Ectodermal cell (in vitro differentiated cells): ENCODE measurements around the gene GRB10.

Experiments
- H3K27ac ChIP-seq: 2 replicates; pipeline ENCODE4 v1.7.0; 2013; ENCODE audit warnings: mild to moderate bottlenecking, low read depth, low read length; ENCODE audit not compliant: insufficient read depth, poor library complexity, severe bottlenecking
- H3K27me3 ChIP-seq: 2 replicates; pipeline ENCODE4 v1.7.0; 2013; ENCODE audit warnings: mild to moderate bottlenecking, low read length; ENCODE audit not compliant: insufficient read depth, control insufficient read depth, poor library complexity, severe bottlenecking
- H3K36me3 ChIP-seq: one replicate; pipeline ENCODE4 v1.7.0; 2013; ENCODE audit warnings: low read length; ENCODE audit not compliant: control insufficient read depth, insufficient read depth
- H3K4me1 ChIP-seq: one replicate; pipeline ENCODE4 v1.7.0; 2013; ENCODE audit warnings: low read length; ENCODE audit not compliant: control insufficient read depth, insufficient read depth
- H3K4me3 ChIP-seq: 2 replicates; pipeline ENCODE4 v1.7.0; 2013; ENCODE audit warnings: low read depth, low read length, control low read depth; ENCODE audit not compliant: insufficient read depth
- H3K9me3 ChIP-seq: 2 replicates; pipeline ENCODE4 v1.7.0; 2013; ENCODE audit warnings: mild to moderate bottlenecking, low read length, moderate library complexity; ENCODE audit not compliant: control insufficient read depth
- WGBS, 2 experiments: methylation state at CpG; one replicate each; pipeline ENCODE4 v1.1.7; 2013; ENCODE audit warnings: missing lambda C conversion rate in 2 of 2; 5-methylcytosine and 5-hydroxymethylcytosine counted together

GRB10 gene

DNA sequence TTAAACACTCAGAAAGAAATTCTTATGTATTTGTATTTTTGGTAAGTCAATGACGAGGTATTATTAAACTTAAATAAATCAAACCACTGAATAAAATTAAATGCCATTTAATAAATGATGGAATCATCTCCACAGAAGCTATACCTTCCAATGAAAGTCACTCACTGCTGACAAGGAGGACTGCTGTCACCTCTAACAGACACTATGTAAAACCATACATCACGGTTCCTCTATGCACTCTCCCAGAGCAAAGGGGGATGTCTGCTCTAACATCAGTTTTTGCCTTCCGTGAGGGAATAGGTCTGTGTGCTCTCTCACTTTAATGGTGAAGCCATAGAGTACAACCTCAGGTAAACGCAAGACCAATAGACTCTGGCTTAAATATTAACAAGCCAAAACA lies 117.8 kb downstream of the GRB10 start:
- H3K9me3 ChIP-seq, result no peaks in the 10 kb centered on the region
- no peak overlapping the region for H3K27ac ChIP-seq
- no peaks in the 10 kb centered on the region for H3K4me1 ChIP-seq
- WGBS, 2 experiments, result 95 to 96% methylated on average over 3 of the region's 4 CpGs
- no peaks in the 10 kb centered on the region for H3K27me3 ChIP-seq
- H3K4me3 ChIP-seq, result no peak overlapping the region
- H3K36me3 ChIP-seq, result peaks cover 4% of the 10 kb centered on the region

DNA sequence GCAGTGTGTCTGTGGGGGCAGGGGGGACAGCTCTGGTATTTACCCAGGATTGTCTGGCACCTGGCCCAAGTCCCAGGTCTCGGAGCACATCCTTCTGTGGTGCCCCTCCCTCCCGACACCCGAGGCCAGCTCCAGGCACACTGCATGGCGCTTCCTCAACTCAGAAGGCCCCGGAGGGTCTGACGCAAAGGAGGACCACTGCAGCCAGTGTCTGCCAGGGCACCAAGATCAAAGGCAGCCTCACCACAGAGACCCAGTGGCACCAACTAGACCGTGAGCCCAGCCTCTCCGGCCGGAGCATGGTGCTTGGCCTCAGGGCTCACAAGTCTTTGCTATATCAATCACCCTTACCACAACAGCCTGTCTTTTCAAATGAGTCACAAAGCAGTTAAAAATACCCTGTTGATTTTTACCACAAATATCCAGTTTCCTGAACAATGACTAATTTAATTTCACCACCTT lies 118.2 kb downstream of the GRB10 start:
- no peaks in the 10 kb centered on the region for H3K27me3 ChIP-seq
- no peaks in the 10 kb centered on the region for H3K4me1 ChIP-seq
- peaks cover 4% of the 10 kb centered on the region for H3K36me3 ChIP-seq
- H3K27ac ChIP-seq, result no peak overlapping the region
- H3K9me3 ChIP-seq, result no peaks in the 10 kb centered on the region
- H3K4me3 ChIP-seq, result no peak overlapping the region
- WGBS, 2 experiments, result 94 to 95% methylated on average over 9 of the region's 9 CpGs

DNA sequence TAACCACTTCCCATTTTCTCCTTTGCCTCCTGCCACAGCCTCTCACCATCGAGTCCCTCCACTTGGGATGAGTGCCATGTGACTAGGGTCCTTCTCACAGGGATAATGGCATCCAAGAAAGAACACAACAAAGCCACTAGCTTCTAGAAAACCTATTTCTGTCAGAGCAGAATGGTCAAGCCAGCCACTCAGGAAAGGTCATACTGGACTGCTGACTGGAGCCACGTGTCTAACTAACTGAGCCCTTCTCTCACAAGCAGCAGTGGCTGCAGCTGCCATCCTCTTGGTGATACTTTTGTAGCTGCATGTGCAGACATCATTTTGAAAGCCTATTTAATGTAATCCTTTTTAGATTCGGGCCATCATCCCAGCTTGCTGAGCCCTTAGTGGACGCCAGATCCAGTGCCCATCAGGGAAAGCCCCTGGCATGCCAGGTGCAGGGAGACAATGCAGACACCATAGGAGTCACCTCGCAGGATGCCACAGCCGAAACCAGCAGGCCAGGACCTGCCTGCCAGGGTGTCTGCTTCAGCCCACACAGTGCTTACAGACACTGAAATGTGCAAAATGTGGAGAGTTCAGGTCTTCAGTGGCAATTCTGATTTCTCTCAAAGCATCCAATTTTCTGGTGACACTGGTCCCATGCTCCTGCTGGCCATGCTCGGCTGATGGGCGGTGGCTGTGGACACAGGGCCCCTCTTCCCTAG lies 119.1 kb downstream of the GRB10 start:
- H3K9me3 ChIP-seq, result no peaks in the 10 kb centered on the region
- H3K4me3 ChIP-seq, result no peak overlapping the region
- no peaks in the 10 kb centered on the region for H3K27me3 ChIP-seq
- no peak overlapping the region for H3K27ac ChIP-seq
- WGBS, 2 experiments, result 95 to 96% methylated on average over 8 of the region's 8 CpGs
- no peaks in the 10 kb centered on the region for H3K4me1 ChIP-seq
- H3K36me3 ChIP-seq, result peaks cover 4% of the 10 kb centered on the region

DNA sequence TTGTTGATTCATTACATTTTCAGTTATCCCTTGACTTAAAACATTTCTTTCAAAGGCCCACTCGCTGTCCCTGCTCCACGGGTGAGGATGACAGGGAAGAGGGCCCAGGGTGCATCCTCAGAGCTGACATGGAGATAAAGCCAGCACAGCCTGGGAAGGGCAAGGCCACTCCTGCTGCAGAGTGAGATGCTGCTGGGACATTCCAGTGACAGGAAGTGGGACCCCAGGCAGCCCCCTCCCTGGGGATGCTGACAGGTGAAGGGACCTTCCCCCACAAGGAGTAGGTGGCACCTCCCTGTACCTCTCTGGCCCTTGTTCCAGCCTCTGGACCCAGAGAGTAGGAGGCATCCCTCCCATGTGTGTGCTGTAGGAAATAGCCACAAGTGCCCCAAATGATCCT lies 119.7 kb downstream of the GRB10 start:
- Histone ChIP-seq H3K9me3 (no peaks in the 10 kb centered on the region), H3K4me1 (no peaks in the 10 kb centered on the region), H3K36me3 (peaks cover 4% of the 10 kb centered on the region), H3K27me3 (no peaks in the 10 kb centered on the region), H3K27ac (no peak overlapping the region), H3K4me3 (no peak overlapping the region)
- 92 to 96% methylated on average over 2 of the region's 2 CpGs for WGBS, 2 experiments

DNA sequence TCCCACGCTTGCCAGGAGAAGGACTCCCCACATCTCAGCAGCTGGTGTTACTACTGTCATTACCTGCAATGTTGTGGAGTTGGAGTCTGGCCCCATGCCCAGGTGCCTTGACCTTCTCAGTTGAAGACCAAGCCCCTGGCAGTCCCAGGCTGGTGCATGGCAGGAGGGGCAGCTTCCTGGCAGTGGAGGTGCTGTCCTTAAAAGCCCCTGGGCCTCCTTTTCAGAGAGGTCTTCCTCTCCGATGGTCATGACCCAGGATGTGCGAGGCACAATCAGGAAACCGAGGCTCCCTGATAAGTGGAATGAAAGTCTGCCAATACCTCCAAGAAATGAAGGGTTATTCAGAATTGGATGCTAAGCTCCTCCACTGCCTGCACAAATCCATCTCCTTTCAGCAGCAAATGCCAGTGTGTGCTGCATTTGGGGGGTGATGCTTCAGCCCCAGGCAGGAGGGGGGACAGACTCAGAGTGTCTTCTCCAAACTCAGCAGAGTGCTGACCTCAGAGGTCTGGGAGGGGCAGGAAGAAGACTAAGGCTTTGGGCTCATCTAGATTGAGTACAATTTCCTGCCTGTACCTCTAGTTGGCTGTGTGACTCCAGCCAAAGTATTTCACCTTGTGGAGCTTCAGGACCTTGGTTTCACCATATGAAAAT lies 120.5 kb downstream of the GRB10 start:
- peaks cover 4% of the 10 kb centered on the region for H3K36me3 ChIP-seq
- H3K4me1 ChIP-seq, result no peaks in the 10 kb centered on the region
- 95 to 99% methylated on average over 4 of the region's 4 CpGs for WGBS, 2 experiments
- H3K27me3 ChIP-seq, result no peaks in the 10 kb centered on the region
- H3K9me3 ChIP-seq, result no peaks in the 10 kb centered on the region
- H3K4me3 ChIP-seq, result no peak overlapping the region
- H3K27ac ChIP-seq, result no peak overlapping the region

DNA sequence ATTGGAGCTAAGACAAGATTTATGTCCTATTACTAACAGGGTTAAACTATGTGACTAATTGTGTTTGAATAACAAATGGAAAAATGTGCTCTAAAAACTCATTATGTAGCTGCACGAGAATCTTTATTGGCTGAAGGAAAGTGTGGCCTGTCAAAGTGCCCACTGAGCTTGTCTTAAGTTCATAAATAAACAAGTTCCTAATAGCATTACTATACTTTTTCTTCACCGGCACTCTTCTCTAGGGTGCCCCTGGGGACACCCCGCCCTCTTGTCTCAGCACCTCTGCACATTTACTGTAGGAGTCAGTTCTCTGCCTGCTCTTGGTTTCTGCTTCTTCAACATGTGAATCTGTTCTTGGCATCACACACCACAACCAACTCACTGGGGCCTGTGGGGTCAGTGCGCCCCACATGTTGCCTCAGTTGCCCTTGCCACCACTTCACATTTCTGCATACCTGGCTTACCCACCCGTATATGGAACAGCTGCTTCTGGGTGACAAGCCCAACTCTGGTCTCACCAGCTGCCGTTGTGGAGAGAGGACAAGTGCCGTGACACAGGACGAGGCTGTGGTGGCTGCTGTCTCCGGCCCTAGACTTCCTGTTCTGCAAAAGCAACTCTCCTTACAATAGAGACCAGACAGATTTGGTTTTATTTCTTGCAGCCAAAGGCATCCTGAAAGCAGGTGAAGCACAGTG lies 121.2 kb downstream of the GRB10 start:
- WGBS, 2 experiments, result 82 to 86% methylated on average over 9 of the region's 9 CpGs
- Histone ChIP-seq H3K4me3 (no peak overlapping the region), H3K27ac (no peak overlapping the region), H3K9me3 (no peaks in the 10 kb centered on the region), H3K4me1 (no peaks in the 10 kb centered on the region), H3K27me3 (no peaks in the 10 kb centered on the region), H3K36me3 (peaks cover 4% of the 10 kb centered on the region)

GRCh38 chr7:50660830-50661175 lies 121.9 kb downstream of the GRB10 start:
- H3K4me1 ChIP-seq, result no peaks in the 10 kb centered on the region
- 93 to 94% methylated on average over 5 of the region's 5 CpGs for WGBS, 2 experiments
- no peaks in the 10 kb centered on the region for H3K9me3 ChIP-seq
- no peak overlapping the region for H3K27ac ChIP-seq
- no peak overlapping the region for H3K4me3 ChIP-seq
- H3K36me3 ChIP-seq, result peaks cover 4% of the 10 kb centered on the region
- H3K27me3 ChIP-seq, result no peaks in the 10 kb centered on the region

GRCh38 chr7:50660040-50660829 lies 122.5 kb downstream of the GRB10 start:
- H3K9me3 ChIP-seq, result no peaks in the 10 kb centered on the region
- WGBS, 2 experiments, result 92 to 93% methylated on average over 30 of the region's 30 CpGs
- no peaks in the 10 kb centered on the region for H3K27me3 ChIP-seq

DNA sequence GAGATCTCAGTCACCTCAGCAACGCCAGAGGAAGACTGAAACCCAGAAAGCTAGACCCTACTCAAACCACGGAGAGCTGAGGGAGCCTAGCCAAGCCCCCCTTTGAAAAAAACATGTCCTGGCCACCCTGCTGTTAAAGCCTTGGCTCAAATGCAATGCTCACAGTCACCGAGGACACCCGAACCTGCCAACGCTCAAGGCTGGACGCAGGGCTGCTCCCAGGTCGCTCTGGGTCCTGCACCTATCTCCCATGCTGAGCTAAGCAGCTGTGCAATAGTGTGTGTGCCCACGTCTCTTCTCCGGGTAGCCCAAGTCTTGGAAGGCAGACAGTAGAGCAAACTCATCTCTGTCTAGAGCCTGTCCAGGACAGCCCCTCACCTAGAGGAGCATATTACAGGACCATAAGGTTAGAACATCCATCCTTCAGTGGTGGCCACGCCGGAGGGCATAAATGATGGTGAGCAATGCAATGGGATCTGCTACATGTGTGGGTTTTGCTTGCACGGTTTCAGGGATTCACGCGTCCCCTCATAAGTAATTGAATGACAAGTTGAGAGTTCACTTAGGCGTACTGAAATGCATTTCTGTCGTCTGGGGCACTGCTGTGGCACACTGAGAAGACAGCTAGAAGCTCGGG lies 123.2 kb downstream of the GRB10 start:
- H3K9me3 ChIP-seq, result no peaks in the 10 kb centered on the region
- no peak overlapping the region for H3K27ac ChIP-seq
- 94% methylated on average over 17 of the region's 17 CpGs for WGBS, 2 experiments
- H3K27me3 ChIP-seq, result no peaks in the 10 kb centered on the region
- no peak overlapping the region for H3K4me3 ChIP-seq
- no peaks in the 10 kb centered on the region for H3K4me1 ChIP-seq
- H3K36me3 ChIP-seq, result peaks cover 4% of the 10 kb centered on the region

More at GRCh38 chr7:50660040-50660829, 122.5 kb downstream of the GRB10 start:
- Histone ChIP-seq H3K27ac (no peak overlapping the region), H3K4me1 (no peaks in the 10 kb centered on the region), H3K36me3 (peaks cover 4% of the 10 kb centered on the region), H3K4me3 (no peak overlapping the region)
